ENCODE results near the gene CAPN11. TPM values are rescaled to one million over a fixed set of nuclear protein-coding genes. Genes with fewer than 3 reads are reported as not detected.

The CAPN11 gene
- total and polyA plus RNA-seq, 9 of the 15 experiments (the other 6 are each of a cell fraction or from before 2014, with no cell fraction given) = 0.03 to 0.61 (median 0.17) TPM; not detected in 1

DNA sequence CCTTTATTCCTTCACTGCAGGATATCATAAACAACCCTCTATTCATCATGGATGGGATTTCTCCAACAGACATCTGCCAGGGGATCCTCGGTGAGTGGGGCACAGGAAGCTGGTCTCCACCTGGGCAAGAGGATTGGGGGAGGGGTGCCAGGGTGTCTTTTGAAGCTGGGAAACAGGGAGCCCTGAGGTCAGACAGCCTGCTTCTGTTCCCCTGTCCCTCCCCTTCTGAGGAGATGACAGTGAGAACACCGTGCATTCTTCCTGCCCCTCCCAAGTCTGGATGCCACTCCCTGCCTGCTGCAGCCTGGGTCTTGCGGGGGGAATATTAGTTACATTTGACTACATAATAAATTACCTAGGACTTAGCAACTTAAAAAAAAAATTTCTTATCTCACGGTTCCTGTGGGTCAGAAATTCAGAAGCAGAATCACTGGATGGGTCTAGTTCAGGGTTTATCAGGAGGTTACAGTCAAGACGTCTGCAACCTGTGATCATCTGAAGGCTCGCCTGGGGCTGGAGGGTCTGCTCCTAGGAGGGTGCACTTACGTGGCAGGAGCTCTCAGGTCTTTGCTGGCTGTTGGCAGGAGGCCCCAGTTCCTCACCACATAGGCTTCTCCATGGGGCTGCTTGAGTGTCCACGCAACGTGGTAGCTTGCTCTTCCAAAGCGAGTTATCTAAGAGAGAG lies 11.4 kb downstream of the CAPN11 start (continued):
- peak; percentile 54; the same call in 1 of the 2 replicates for TF ChIP-seq TRIM28 (IDR thresholded peaks at IDR 0.05)
- TF ChIP-seq TRIM24 (IDR thresholded peaks at IDR 0.05) = peak in 1 of 2 experiments; percentile 62; a peak in 1 of 4 replicates
- TF ChIP-seq CREB3L1 (IDR thresholded peaks at IDR 0.05; ENCODE audit: borderline replicate concordance, low read depth) = 0 out of 2 replicates have a peak, but pooled peaks have one; percentile 34
- TF ChIP-seq ZNF280A (IDR thresholded peaks at IDR 0.05; ENCODE audit: low read depth, partially characterized antibody) = peak; percentile 17
- peak; percentile 17; the same call in 1 of the 2 replicates for TF ChIP-seq ARID1B (IDR thresholded peaks at IDR 0.05)

Measured in K562 (cell line).